Heart left ventricle (tissue), 16 donors: Measurements from ENCODE around the gene AGFG2. TPM values are rescaled to one million over a fixed set of nuclear protein-coding genes. Genes with fewer than 3 reads are reported as not detected.
"Not testable (repeated sequence)": the region's sequence is repeated elsewhere in the genome, so short reads cannot be mapped to it uniquely, and the experiment has no call there.

Experiments
- ATAC-seq, 4 donors: fragments of 200-7000 bp; cut with Tn5 transposase; one replicate each; pipeline ENCODE4 v1.9.1; 2020 to 2022; ENCODE audit warnings: moderate library complexity in 4 of 4, mild to moderate bottlenecking in 3 of 4, moderate number of reproducible peaks in 1 of 4
- DNase-seq, 5 donors: peaks; one replicate each; pipeline ENCODE4 v3.0.0-alpha.2; 2020
- H3K27ac ChIP-seq, 12 donors: fragments of 200-600 bp; sonication (generic) in 4 of 12; one replicate each; pipeline versions ENCODE4 v1.5.0 to v1.8.0; 2016 to 2022; ENCODE audit warnings: mild to moderate bottlenecking in 2 of 12
- H3K27me3 ChIP-seq, 9 donors: fragments of 200-600 bp; sonication (generic) in 2 of 9; one replicate each; pipeline versions ENCODE4 v1.5.1 to v1.8.0; 2016 to 2022; ENCODE audit warnings: mild to moderate bottlenecking in 3 of 9
- H3K36me3 ChIP-seq, 9 donors: fragments of 200-600 bp; sonication (generic) in 2 of 9; one replicate each; pipeline versions ENCODE4 v1.5.0 to v1.8.0; 2018 to 2022; ENCODE audit warnings: mild to moderate bottlenecking in 2 of 9
- H3K4me1 ChIP-seq, 12 donors: fragments of 200-600 bp; sonication (generic) in 4 of 12; one replicate each; pipeline versions ENCODE4 v1.5.0 to v1.8.0; 2016 to 2022; ENCODE audit warnings: mild to moderate bottlenecking in 3 of 12
- H3K4me3 ChIP-seq, 12 donors: fragments of 200-600 bp; sonication (generic) in 4 of 12; one replicate each; pipeline versions ENCODE4 v1.5.0 to v1.8.0; 2017 to 2022; ENCODE audit warnings: mild to moderate bottlenecking in 9 of 12, moderate library complexity in 4 of 12
- H3K9me3 ChIP-seq, 12 donors: fragments of 200-600 bp; sonication (generic) in 4 of 12; one replicate each; pipeline versions ENCODE4 v1.5.0 to v1.8.0; 2016 to 2022; ENCODE audit warnings: mild to moderate bottlenecking in 1 of 12
- CTCF ChIP-seq, 12 donors: fragments of 200-600 bp; sonication (generic) in 4 of 12; IDR thresholded peaks; one replicate each; pipeline versions ENCODE4 v1.5.0 to v1.8.0; 2018 to 2022; ENCODE audit warnings: antibody characterized with exemption in 12 of 12, mild to moderate bottlenecking in 5 of 12
- POLR2A ChIP-seq, 2 donors: fragments of 450-650 bp; IDR thresholded peaks; one replicate each; pipeline ENCODE4 v1.6.1; 2017; ENCODE audit warnings: antibody characterized with exemption in 2 of 2, mild to moderate bottlenecking in 2 of 2, moderate library complexity in 2 of 2
- WGBS, 4 donors: extraction: QIAGEN DNeasy Blood & Tissue Kit in 2 of 4; methylation state at CpG; one replicate each; pipeline versions ENCODE4 v1.1.5 to v1.1.7; 2013 to 2018; 5-methylcytosine and 5-hydroxymethylcytosine counted together
- intact Hi-C, 10 donors: fragments of 100-400 bp; cut with DNase I; formaldehyde crosslinking; loops; one replicate each; pipeline versions ENCODE4 v1.11.1 to v1.14.2; 2022
- polyA plus RNA-seq, 2 donors: library from polyadenylated mRNA; stranded (reverse); fragments of 200-250 nt; gene quantifications; one replicate each; pipeline ENCODE4 v1.2.3, GENCODE V29; 2013
- total RNA-seq, 9 donors: library from RNA; depleted of rRNA in 2 of 9; stranded (reverse); fragments of >200 nt in 2 of 9; fragmentation: NEBNext Ultra II Directional in 3 of 9; extraction: Animal tissue kit (Norgen Biotek cat#: 25700) in 3 of 9; gene quantifications; one replicate each; pipeline versions ENCODE4 v1.1.0 to v1.2.4, GENCODE V29; 2016 to 2023
- donor health status: ischemic (EF 13 %, LVEDD 7.1; RV severe dilation, severe dysfunction).
- donor health status: healthy with polysubstance abuse.
- donor health status: DM: no; HTN: yes; CAD: no.
- donor health status: DM: no; HTN: no; CAD: no.
- donor health status: ischemic (EF 25% LVEDD 6.9; RV normal size, moderate dysfunction).
- donor health status: ischemic (EF 25% LVEDD 5.7; RV mildly dilated, moderate dysfunction).
- donor health status: healthy.
- donor health status: DM: yes; HTN: yes; CAD: no.
- donor health status: ischemic (EF 35%, LVEDD 5.7; RV mildly dilated, moderate dysfunction).
- donor health status: nonischemic (EF 11% LVEDD 7.7; RV severe dilation, severe dysfunction).
- donor health status: DM: yes; HTN: yes; CAD: no.
- donor health status: PGD.
- donor health status: ischemic (EF 29% LVEDD 5.4; RV normal size, mild dysfunction).
- donor health status: nonischemic (EF 23%, LVEDD 6.1; RV moderate dilation, normal function).

Gene AGFG2
- total and polyA plus RNA-seq, 11 donors: 12.5 to 36.9 (median 30.8) TPM

- 82 to 89% (median 86%) methylated on average over 14 of the region's 14 CpGs for WGBS, 4 donors
- DNase-seq (no peak), ATAC-seq (no peak)
- no peak overlapping the region for H3K4me3 ChIP-seq
- no peaks in the 10 kb centered on the region for H3K36me3 ChIP-seq
- TF ChIP-seq CTCF (IDR thresholded peaks at IDR 0.05) (no peak), POLR2A (IDR thresholded peaks at IDR 0.05) (no peak)
- no peaks in the 10 kb centered on the region for H3K27me3 ChIP-seq
- intact Hi-C loops: no loop called here
- H3K4me1 ChIP-seq: no peaks in the 10 kb centered on the region
- no peaks in the 10 kb centered on the region for H3K9me3 ChIP-seq
- H3K27ac ChIP-seq: no peak overlapping the region
Measured at GRCh38 chr7:100532165-100533022, 6.6 kb upstream of the AGFG2 start.

GRCh38 chr7:100535982-100536381 is 3.0 kb upstream of the AGFG2 start:
- H3K9me3 ChIP-seq, H3K27me3 ChIP-seq, H3K4me3 ChIP-seq, H3K27ac ChIP-seq, ATAC-seq, H3K36me3 ChIP-seq, DNase-seq: not testable (repeated sequence)
- H3K4me1 ChIP-seq: peaks cover 0 to 20% (median 13%) of the 10 kb centered on the region in 12 donors
- intact Hi-C loops: loop anchor here in 1 of 10 donors (5.0 kb wide), 1 partner anchor 49 kb away; no protein-coding TSS in a partner anchor
- WGBS, 4 donors: 89 to 95% (median 91%) methylated on average over 9 of the region's 9 CpGs

GRCh38 chr7:100536695-100537094 is 2.3 kb upstream of the AGFG2 start:
- H3K27me3 ChIP-seq, H3K36me3 ChIP-seq, H3K9me3 ChIP-seq, ATAC-seq, H3K27ac ChIP-seq, DNase-seq, H3K4me3 ChIP-seq: not testable (repeated sequence)
- H3K4me1 ChIP-seq: peaks cover 0 to 20% (median 13%) of the 10 kb centered on the region in 12 donors
- 80 to 85% (median 82%) methylated on average over 2 of the region's 2 CpGs for WGBS, 4 donors
- intact Hi-C loops: loop anchor here in 1 of 10 donors (5.0 kb wide), 1 partner anchor 49 kb away; no protein-coding TSS in a partner anchor

GRCh38 chr7:100538348-100538653 is 702 bp upstream of the AGFG2 start:
- no peaks in the 10 kb centered on the region for H3K27me3 ChIP-seq
- 9 to 13% (median 11%) methylated on average over 8 of the region's 8 CpGs for WGBS, 4 donors
- H3K27ac ChIP-seq: peak overlapping the region in 5 of 12 donors; percentile 22 to 79 (median 49)
- DNase-seq (no peak), ATAC-seq (no peak)
- H3K9me3 ChIP-seq: no peaks in the 10 kb centered on the region
- H3K36me3 ChIP-seq: no peaks in the 10 kb centered on the region
- H3K4me1 ChIP-seq: peaks cover 0 to 27% (median 13%) of the 10 kb centered on the region in 12 donors
- intact Hi-C loops: loop anchor here in 3 of 10 donors (2.0 to 5.0 kb wide), 4 partner anchors 48 to 74 kb away; partner anchors contain the start of genes FBXO24 (in 1 of the 3), LRCH4 (in 1 of the 3), MOSPD3 (in 1 of the 3) and TSC22D4 (in 1 of the 3)
- TF ChIP-seq CTCF (IDR thresholded peaks at IDR 0.05) (no peak), POLR2A (IDR thresholded peaks at IDR 0.05) (no peak)
- H3K4me3 ChIP-seq: peak overlapping the region in 9 of 12 donors; percentile 28 to 86 (median 44)

- Histone ChIP-seq H3K27ac (peak overlapping the region in 10 of 12 donors; percentile 55 to 85 (median 72)), H3K36me3 (no peaks in the 10 kb centered on the region), H3K4me1 (peaks cover 0 to 39% (median 19%) of the 10 kb centered on the region in 12 donors), H3K4me3 (peak overlapping the region; percentile 40 to 99 (median 90)), H3K9me3 (no peaks in the 10 kb centered on the region), H3K27me3 (no peaks in the 10 kb centered on the region)
- WGBS, 4 donors: 0 to 2% (median 1%) methylated on average over 31 to 44 of the region's 44 CpGs
- TF ChIP-seq POLR2A (IDR thresholded peaks at IDR 0.05): no peak
- no peak for TF ChIP-seq CTCF (IDR thresholded peaks at IDR 0.05)
- ATAC-seq (peak in 1 of 4 donors; percentile 25), DNase-seq (no peak)
- intact Hi-C loops: loop anchor here in 4 of 10 donors (2.0 to 5.0 kb wide), 5 partner anchors 47 to 73 kb away; partner anchors contain the start of genes FBXO24 (in 1 of the 4), LRCH4 (in 1 of the 4), MOSPD3 (in 1 of the 4) and NYAP1 (in 1 of the 4)
Measured at GRCh38 chr7:100539436-100540006, 518 bp downstream of the AGFG2 start.
